HepG2 (cell line): Measurements from ENCODE around the gene GPR162. TPM values are rescaled to one million over a fixed set of nuclear protein-coding genes. Genes with fewer than 3 reads are reported as not detected.

ENCODE experiments used
- CBX2 ChIP-seq, 2 experiments: fragments of 200-600 bp in 1 of 2; sonication (generic); formaldehyde crosslinking in 1 of 2; IDR thresholded peaks; 2 replicates each; pipeline versions ENCODE4 v1.7.0 to v1.8.1; 2018 to 2022; ENCODE audit warnings: low read depth in 2 of 2, low read length in 1 of 2, mild to moderate bottlenecking in 1 of 2, missing genetic modification reagents in 1 of 2
- HMG20A ChIP-seq: IDR thresholded peaks from 2 replicates; pipeline ENCODE4 v1.6.1; 2016; ENCODE audit warnings: borderline replicate concordance
- HNRNPLL ChIP-seq: fragments of 200-400 bp; formaldehyde crosslinking; IDR thresholded peaks from 2 replicates; pipeline ENCODE4 v1.6.1; 2017; ENCODE audit warnings: mild to moderate bottlenecking, low read depth, low read length; ENCODE audit not compliant: poor library complexity, severe bottlenecking
- KDM3A ChIP-seq: IDR thresholded peaks from 2 replicates; pipeline ENCODE4 v1.6.1; 2018; ENCODE audit warnings: low read depth, missing compliant biosample characterization
- KLF12 ChIP-seq: sonication (generic); formaldehyde crosslinking; IDR thresholded peaks from 2 replicates; pipeline ENCODE4 v1.4.0; 2020; ENCODE audit warnings: missing genetic modification reagents, borderline replicate concordance
- MAZ ChIP-seq, 2 experiments: sonication (generic) in 1 of 2; formaldehyde crosslinking in 1 of 2; IDR thresholded peaks; 2 replicates each; pipeline versions ENCODE4 v1.5.0 to v1.6.1; 2012 to 2020; ENCODE audit warnings: low read depth in 2 of 2, mild to moderate bottlenecking in 2 of 2, borderline replicate concordance in 1 of 2, improper control_type of control experiment in 1 of 2, low read length in 1 of 2, missing genetic modification reagents in 1 of 2, moderate library complexity in 1 of 2
- MED8 ChIP-seq: sonication (generic); formaldehyde crosslinking; IDR thresholded peaks from 2 replicates; pipeline ENCODE4 v1.8.1; 2023; ENCODE audit warnings: mild to moderate bottlenecking, missing genetic modification reagents; ENCODE audit not compliant: insufficient replicate concordance
- NAIF1 ChIP-seq: sonication (generic); formaldehyde crosslinking; IDR thresholded peaks from 2 replicates; pipeline ENCODE4 v1.5.0; 2020; ENCODE audit warnings: mild to moderate bottlenecking, missing genetic modification reagents, borderline replicate concordance
- NCOR1 ChIP-seq: fragments of 200-600 bp; sonication (generic); IDR thresholded peaks from 2 replicates; pipeline ENCODE4 v1.7.0; 2017; ENCODE audit warnings: antibody characterized with exemption, low read length, borderline replicate concordance
- NFYC ChIP-seq: IDR thresholded peaks from 2 replicates; pipeline ENCODE4 v1.6.1; 2016; ENCODE audit warnings: missing genetic modification reagents, missing compliant biosample characterization
- PAF1 ChIP-seq: IDR thresholded peaks from 2 replicates; pipeline ENCODE4 v1.6.1; 2016; ENCODE audit warnings: missing genetic modification reagents, missing compliant biosample characterization
- SMAD9 ChIP-seq: sonication (generic); formaldehyde crosslinking; IDR thresholded peaks from 2 replicates; pipeline ENCODE4 v1.5.1; 2020; ENCODE audit warnings: mild to moderate bottlenecking, missing genetic modification reagents
- TCF7 ChIP-seq: sonication (generic); IDR thresholded peaks from 2 replicates; pipeline ENCODE4 v1.6.1; 2016; ENCODE audit warnings: antibody characterized with exemption, low read depth
- ZBTB20 ChIP-seq: sonication (generic); formaldehyde crosslinking; IDR thresholded peaks from 2 replicates; pipeline ENCODE4 v1.8.1; 2023; ENCODE audit warnings: missing genetic modification reagents, low read depth, mild to moderate bottlenecking, borderline replicate concordance
- ZKSCAN8 ChIP-seq: IDR thresholded peaks from 2 replicates; pipeline ENCODE4 v1.6.1; 2016; ENCODE audit warnings: borderline replicate concordance, missing genetic modification reagents, missing compliant biosample characterization
- ZMYM2 ChIP-seq: sonication (generic); formaldehyde crosslinking; IDR thresholded peaks from 2 replicates; pipeline ENCODE4 v1.8.0; 2022; ENCODE audit warnings: mild to moderate bottlenecking, missing genetic modification reagents
- ZNF121 ChIP-seq: sonication (generic); formaldehyde crosslinking; IDR thresholded peaks from 2 replicates; pipeline ENCODE4 v1.5.0; 2020; ENCODE audit warnings: mild to moderate bottlenecking, missing genetic modification reagents
- ZNF251 ChIP-seq: sonication (generic); formaldehyde crosslinking; IDR thresholded peaks from 2 replicates; pipeline ENCODE4 v1.9.0; 2021; ENCODE audit warnings: mild to moderate bottlenecking, missing genetic modification reagents
- ZNF354B ChIP-seq: sonication (generic); formaldehyde crosslinking; IDR thresholded peaks from 2 replicates; pipeline ENCODE4 v1.8.0; 2022; ENCODE audit warnings: mild to moderate bottlenecking, missing genetic modification reagents
- ZNF484 ChIP-seq: sonication (generic); formaldehyde crosslinking; IDR thresholded peaks from 2 replicates; pipeline ENCODE4 v1.5.1; 2020; ENCODE audit warnings: mild to moderate bottlenecking, low read depth, missing genetic modification reagents, borderline replicate concordance
- ZNF674 ChIP-seq: sonication (generic); formaldehyde crosslinking; IDR thresholded peaks from 2 replicates; pipeline ENCODE4 v1.5.0; 2020; ENCODE audit warnings: low read depth, mild to moderate bottlenecking, missing genetic modification reagents
- ZNF780A ChIP-seq: sonication (generic); formaldehyde crosslinking; IDR thresholded peaks from 2 replicates; pipeline ENCODE4 v1.8.0; 2022; ENCODE audit warnings: mild to moderate bottlenecking, missing genetic modification reagents, moderate library complexity
- polyA plus RNA-seq, 8 experiments: library from polyadenylated mRNA; depleted of rRNA in 3 of 8; stranded (reverse) in 7 of 8; unstranded in 1 of 8; fragments of >200 nt; fragmentation: Illumina TruSeq in 4 of 8; extraction: Trizol in 4 of 8; gene quantifications; 2 replicates each; pipeline versions ENCODE4 v1.2.1 to v1.2.3, GENCODE V29; 2011 to 2016; ENCODE audit warnings: low read depth in 4 of 8, missing spikeins in 1 of 8, mixed read lengths in 1 of 8; ENCODE audit not compliant: insufficient read depth in 1 of 8
- total RNA-seq, 5 experiments: library from RNA; depleted of rRNA; stranded (reverse); fragments of >200 nt; fragmentation: Illumina TruSeq; extraction: Trizol; gene quantifications; 2 replicates each; pipeline ENCODE4 v1.2.3, GENCODE V29; 2016; ENCODE audit warnings: low read depth in 1 of 5
- TF ChIP-seq, protein P1 (sequence below): sonication (generic); formaldehyde crosslinking; IDR thresholded peaks from 2 replicates; pipeline ENCODE4 v1.8.1; 2023; ENCODE audit warnings: missing genetic modification reagents, mild to moderate bottlenecking, borderline replicate concordance
- TF ChIP-seq, protein P2 (sequence below): sonication (generic); formaldehyde crosslinking; IDR thresholded peaks from 2 replicates; pipeline ENCODE4 v1.5.0; 2020; ENCODE audit warnings: missing genetic modification reagents, mild to moderate bottlenecking, borderline replicate concordance
- TF ChIP-seq, protein P3 (sequence below): sonication (generic); formaldehyde crosslinking; IDR thresholded peaks from 2 replicates; pipeline ENCODE4 v1.5.1; 2020; ENCODE audit warnings: mild to moderate bottlenecking, moderate library complexity, missing genetic modification reagents
- TF ChIP-seq, protein P4 (sequence below): sonication (generic); formaldehyde crosslinking; IDR thresholded peaks from 2 replicates; pipeline ENCODE4 v1.4.0; 2020; ENCODE audit warnings: mild to moderate bottlenecking, missing genetic modification reagents

The GPR162 gene
- total and polyA plus RNA-seq, 2 of the 13 experiments (the other 11 are each of a cell fraction or from before 2014, with no cell fraction given), result 0.08 TPM; not detected in 1

DNA sequence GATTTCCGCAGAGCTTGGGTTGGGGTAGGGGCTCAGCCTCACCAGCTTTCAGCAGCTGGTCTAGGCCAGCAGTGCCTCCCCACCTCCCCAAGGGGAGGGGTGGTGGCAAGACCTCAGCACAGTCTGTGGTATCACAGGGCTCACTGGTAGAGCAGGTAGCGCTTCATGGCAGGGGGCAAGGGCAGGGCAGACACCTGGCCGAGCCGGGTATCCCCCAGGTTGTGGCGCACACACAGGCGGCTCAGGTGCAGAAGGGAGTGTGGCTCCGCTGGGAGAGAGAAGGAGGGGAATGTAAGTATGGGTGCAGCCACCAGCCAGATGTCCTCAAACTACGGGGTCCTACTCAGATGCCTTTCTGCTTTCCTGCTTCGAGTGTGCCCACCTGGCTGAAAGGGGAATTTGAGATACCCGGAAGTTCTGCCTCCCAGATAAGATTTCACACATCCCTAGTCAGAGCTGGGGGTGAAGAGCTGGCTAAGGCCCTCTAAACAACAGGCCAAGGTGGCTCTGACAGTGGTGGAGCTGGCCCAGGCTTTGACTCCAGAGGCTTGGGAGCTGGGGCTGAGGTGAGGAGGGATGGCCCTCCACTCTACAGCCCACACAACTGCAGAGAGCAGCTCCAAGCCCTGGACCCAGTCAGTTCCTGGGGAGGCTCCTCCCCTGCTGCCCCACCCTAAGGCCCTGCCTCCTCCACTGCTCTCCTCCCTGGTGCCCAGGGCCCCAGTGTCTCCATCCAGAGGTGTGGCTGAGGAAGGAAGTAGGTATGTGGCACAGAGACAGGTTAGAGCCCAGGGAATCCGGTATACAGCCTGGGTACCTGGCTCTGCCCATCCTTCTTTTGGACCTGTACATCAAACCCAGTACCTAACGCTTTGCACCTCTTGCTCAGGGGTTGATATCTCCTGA lies 49.7 kb downstream of the GPR162 start (continued):
- TF ChIP-seq, protein P1, sequence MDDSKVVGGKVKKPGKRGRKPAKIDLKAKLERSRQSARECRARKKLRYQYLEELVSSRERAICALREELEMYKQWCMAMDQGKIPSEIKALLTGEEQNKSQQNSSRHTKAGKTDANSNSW (CRISPR knock-in tag), result no peak
- TF ChIP-seq ZKSCAN8 (CRISPR knock-in tag) (no peak), HNRNPLL (no peak), ZNF354B (no peak), ZBTB20 (CRISPR knock-in tag) (no peak; the same call in 1 of the 2 replicates), ZMYM2 (CRISPR knock-in tag) (no peak), CBX2 (IDR thresholded peaks at IDR 0.05; ENCODE audit: low read depth, low read length) (no peak), CBX2 (CRISPR knock-in tag; IDR thresholded peaks at IDR 0.05; ENCODE audit: low read depth) (no peak), NFYC (CRISPR knock-in tag) (no peak), ZNF674 (CRISPR knock-in tag) (no peak), NCOR1 (no peak), SMAD9 (CRISPR knock-in tag) (no peak), KDM3A (CRISPR knock-in tag) (no peak; the same call in 1 of the 2 replicates), ZNF121 (CRISPR knock-in tag) (no peak), NAIF1 (CRISPR knock-in tag) (no peak), TCF7 (no peak), PAF1 (CRISPR knock-in tag) (peak; percentile 89), MED8 (CRISPR knock-in tag) (no peak), ZNF780A (CRISPR knock-in tag) (no peak), KLF12 (CRISPR knock-in tag) (no peak; the same call in 1 of the 2 replicates), HMG20A (CRISPR knock-in tag) (0 out of 2 replicates have a peak, but pooled peaks have one; percentile 7), MAZ (IDR thresholded peaks at IDR 0.05; ENCODE audit: borderline replicate concordance, low read depth, low read length) (no peak), MAZ (CRISPR knock-in tag; IDR thresholded peaks at IDR 0.05; ENCODE audit: low read depth) (0 out of 2 replicates have a peak, but pooled peaks have one; percentile 29), ZNF484 (CRISPR knock-in tag) (no peak), ZNF251 (CRISPR knock-in tag) (no peak)
- TF ChIP-seq, protein P2, sequence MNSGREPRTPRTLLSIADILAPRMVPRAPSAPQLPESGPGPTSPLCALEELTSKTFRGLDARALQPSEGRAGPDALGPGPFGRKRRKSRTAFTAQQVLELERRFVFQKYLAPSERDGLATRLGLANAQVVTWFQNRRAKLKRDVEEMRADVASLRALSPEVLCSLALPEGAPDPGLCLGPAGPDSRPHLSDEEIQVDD (CRISPR knock-in tag), result no peak
- TF ChIP-seq, protein P3, sequence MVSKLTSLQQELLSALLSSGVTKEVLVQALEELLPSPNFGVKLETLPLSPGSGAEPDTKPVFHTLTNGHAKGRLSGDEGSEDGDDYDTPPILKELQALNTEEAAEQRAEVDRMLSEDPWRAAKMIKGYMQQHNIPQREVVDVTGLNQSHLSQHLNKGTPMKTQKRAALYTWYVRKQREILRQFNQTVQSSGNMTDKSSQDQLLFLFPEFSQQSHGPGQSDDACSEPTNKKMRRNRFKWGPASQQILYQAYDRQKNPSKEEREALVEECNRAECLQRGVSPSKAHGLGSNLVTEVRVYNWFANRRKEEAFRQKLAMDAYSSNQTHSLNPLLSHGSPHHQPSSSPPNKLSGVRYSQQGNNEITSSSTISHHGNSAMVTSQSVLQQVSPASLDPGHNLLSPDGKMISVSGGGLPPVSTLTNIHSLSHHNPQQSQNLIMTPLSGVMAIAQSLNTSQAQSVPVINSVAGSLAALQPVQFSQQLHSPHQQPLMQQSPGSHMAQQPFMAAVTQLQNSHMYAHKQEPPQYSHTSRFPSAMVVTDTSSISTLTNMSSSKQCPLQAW, result no peak; the same call in 1 of the 2 replicates
- TF ChIP-seq, protein P4, sequence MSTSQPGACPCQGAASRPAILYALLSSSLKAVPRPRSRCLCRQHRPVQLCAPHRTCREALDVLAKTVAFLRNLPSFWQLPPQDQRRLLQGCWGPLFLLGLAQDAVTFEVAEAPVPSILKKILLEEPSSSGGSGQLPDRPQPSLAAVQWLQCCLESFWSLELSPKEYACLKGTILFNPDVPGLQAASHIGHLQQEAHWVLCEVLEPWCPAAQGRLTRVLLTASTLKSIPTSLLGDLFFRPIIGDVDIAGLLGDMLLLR (CRISPR knock-in tag), result no peak
